ENCODE measurements around the gene ZNF334. TPM values are rescaled to one million over a fixed set of nuclear protein-coding genes. Genes with fewer than 3 reads are reported as not detected.

The ZNF334 gene
- total RNA-seq, 4 donors from 2014 or later = 5.1 to 14.0 (median 7.0) TPM

DNA sequence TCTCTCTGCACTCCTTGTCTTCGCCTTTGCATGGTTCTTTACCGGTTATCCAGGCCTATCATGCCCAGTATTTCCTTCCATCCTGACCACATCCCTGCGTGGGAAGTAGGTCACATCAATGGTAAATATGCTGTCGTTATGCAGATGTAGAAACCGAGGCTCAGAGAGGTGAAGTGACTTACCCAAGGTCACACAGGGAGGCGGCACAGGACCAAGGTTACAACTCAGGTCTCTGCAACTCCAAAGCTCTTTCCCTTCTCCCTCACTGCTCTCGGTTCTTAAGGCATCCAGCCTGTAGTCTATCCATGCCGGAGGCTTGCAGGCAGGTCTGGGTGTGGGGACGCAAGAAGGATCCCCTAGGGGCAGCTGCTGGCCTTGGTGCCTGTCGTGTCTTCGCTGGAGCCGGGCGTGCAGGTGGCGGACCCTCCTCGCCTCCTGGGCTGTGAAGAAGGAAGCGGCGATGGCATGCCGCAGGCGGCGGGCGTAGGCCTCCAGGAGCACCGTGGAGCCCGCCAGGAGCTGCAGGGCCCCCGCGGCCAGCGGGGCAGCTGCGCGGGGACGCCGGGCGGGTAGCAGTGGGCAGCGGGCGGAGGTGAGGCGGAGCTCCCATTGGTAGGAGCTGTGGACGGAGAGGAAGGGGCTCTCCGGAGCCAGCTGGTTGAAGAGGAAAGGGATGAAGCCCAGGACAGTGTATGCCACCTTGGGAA, 28.0 kb upstream of the ZNF334 start:
- WGBS, 2 donors = 59 to 74% methylated on average over 34 to 36 of the region's 36 CpGs
- TF ChIP-seq POLR2A (IDR thresholded peaks at IDR 0.05) (no peak), EP300 (IDR thresholded peaks at IDR 0.05) (no peak), CTCF (IDR thresholded peaks at IDR 0.05) (no peak)
- H3K36me3 ChIP-seq = no peaks in the 10 kb centered on the region
- peaks cover 0 to 9% of the 10 kb centered on the region in 2 donors for H3K27me3 ChIP-seq
- no peak overlapping the region for H3K27ac ChIP-seq
- H3K4me3 ChIP-seq = no peak overlapping the region
- no peaks in the 10 kb centered on the region for H3K9me3 ChIP-seq
- no peak for DNase-seq (ENCODE audit: low spot score in 2 of 2)
- peaks cover 0 to 5% (median 0%) of the 10 kb centered on the region in 4 donors for H3K4me1 ChIP-seq

- no peaks in the 10 kb centered on the region for H3K9me3 ChIP-seq
- WGBS, 2 donors = 83 to 85% methylated on average over 2 of the region's 2 CpGs
These were observed 25.8 kb upstream of the ZNF334 start for GRCh38 chr20:46539113-46539512.

DNA sequence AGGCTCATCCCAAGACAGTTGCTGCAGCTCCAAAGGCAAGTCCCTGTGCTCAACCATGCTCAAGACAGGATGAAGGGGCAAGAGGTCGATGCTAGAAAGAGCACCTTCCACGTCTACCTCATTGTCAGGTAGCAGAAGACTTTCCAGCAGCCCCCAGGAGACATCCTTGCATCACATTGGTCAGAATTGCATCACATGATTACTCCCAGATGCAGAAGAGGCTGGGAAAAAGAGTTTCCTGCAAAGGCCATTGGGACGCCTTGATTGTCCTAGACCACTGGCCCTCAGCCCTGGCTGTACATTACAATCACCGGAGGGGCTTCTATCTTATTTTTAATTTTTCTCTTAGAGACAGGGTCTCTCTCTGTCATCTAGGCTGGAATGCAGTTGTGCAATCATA, 17.3 kb upstream of the ZNF334 start:
- WGBS, 2 donors = 71 to 82% methylated on average over 4 of the region's 4 CpGs
- no peak overlapping the region for H3K4me3 ChIP-seq
- no peaks in the 10 kb centered on the region for H3K9me3 ChIP-seq
- no peak for TF ChIP-seq CTCF (IDR thresholded peaks at IDR 0.05)
- no peak for TF ChIP-seq POLR2A (IDR thresholded peaks at IDR 0.05)
- TF ChIP-seq EP300 (IDR thresholded peaks at IDR 0.05) = no peak
- H3K4me1 ChIP-seq = peaks cover 0 to 4% (median 0%) of the 10 kb centered on the region in 4 donors
- H3K36me3 ChIP-seq = no peaks in the 10 kb centered on the region
- peaks cover 0 to 7% of the 10 kb centered on the region in 2 donors for H3K27me3 ChIP-seq
- DNase-seq (ENCODE audit: low spot score in 2 of 2) = no peak
- no peak overlapping the region for H3K27ac ChIP-seq

More at GRCh38 chr20:46539113-46539512, 25.8 kb upstream of the ZNF334 start:
- Histone ChIP-seq H3K36me3 (no peaks in the 10 kb centered on the region), H3K27me3 (peaks cover 0 to 9% of the 10 kb centered on the region in 2 donors), H3K4me1 (peaks cover 0 to 1% (median 0%) of the 10 kb centered on the region in 4 donors), H3K27ac (no peak overlapping the region), H3K4me3 (no peak overlapping the region)
- no peak for TF ChIP-seq CTCF (IDR thresholded peaks at IDR 0.05)
- TF ChIP-seq POLR2A (IDR thresholded peaks at IDR 0.05) = no peak
- no peak for TF ChIP-seq EP300 (IDR thresholded peaks at IDR 0.05)
- no peak for DNase-seq (ENCODE audit: low spot score in 2 of 2)

DNA sequence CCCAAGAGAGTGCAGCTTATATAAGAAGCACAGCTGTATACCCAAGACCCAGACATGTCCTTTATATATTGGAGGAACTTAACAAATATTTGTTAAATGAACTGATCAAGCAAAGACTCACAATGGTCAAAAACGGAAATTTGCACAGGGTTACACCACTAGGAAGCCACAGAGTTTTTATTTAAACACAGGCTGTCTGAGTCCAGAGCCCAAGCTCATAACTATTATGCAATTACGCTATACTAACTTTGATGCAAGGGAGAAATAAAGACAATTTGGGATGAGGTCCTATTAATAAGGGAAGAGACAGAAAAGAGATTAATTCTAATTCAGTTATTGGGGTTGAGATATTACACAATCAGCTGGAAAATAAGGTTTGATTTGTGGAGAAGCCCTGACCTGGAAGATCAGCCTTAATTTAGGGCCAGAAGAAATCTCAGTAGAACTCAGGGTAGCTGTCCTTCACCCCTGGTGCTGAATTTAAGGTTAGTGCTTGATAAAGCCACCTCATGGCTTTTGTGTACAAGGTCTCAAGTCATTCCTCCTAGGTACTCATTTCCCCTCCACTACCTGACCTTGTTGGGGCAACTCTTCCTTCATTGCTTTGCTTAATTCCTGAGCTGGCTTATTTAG, 10.5 kb upstream of the ZNF334 start:
- no peak for DNase-seq (ENCODE audit: low spot score in 2 of 2)
- WGBS, 2 donors = 49 to 62% methylated on average over 2 of the region's 2 CpGs
- Histone ChIP-seq H3K36me3 (no peaks in the 10 kb centered on the region), H3K4me3 (no peak overlapping the region), H3K27me3 (peaks cover 0 to 16% of the 10 kb centered on the region in 2 donors), H3K4me1 (no peaks in the 10 kb centered on the region), H3K9me3 (peaks cover 0 to 3% (median 0%) of the 10 kb centered on the region in 4 donors), H3K27ac (no peak overlapping the region)
- TF ChIP-seq EP300 (IDR thresholded peaks at IDR 0.05) (no peak), CTCF (IDR thresholded peaks at IDR 0.05) (no peak), POLR2A (IDR thresholded peaks at IDR 0.05) (no peak)

GRCh38 chr20:46523108-46523507, 9.7 kb upstream of the ZNF334 start:
- no peak overlapping the region for H3K4me3 ChIP-seq
- H3K9me3 ChIP-seq = peaks cover 0 to 3% (median 0%) of the 10 kb centered on the region in 4 donors
- TF ChIP-seq EP300 (IDR thresholded peaks at IDR 0.05) = no peak
- TF ChIP-seq POLR2A (IDR thresholded peaks at IDR 0.05) = no peak
- no peak for TF ChIP-seq CTCF (IDR thresholded peaks at IDR 0.05)
- H3K27me3 ChIP-seq = peaks cover 0 to 22% of the 10 kb centered on the region in 2 donors
- H3K4me1 ChIP-seq = no peaks in the 10 kb centered on the region
- H3K36me3 ChIP-seq = no peaks in the 10 kb centered on the region
- WGBS, 2 donors = 55 to 69% methylated on average over 5 of the region's 5 CpGs
- H3K27ac ChIP-seq = no peak overlapping the region
- no peak for DNase-seq (ENCODE audit: low spot score in 2 of 2)
